Measurements from ENCODE around the gene ABLIM2.

Gene ABLIM2

GRCh38 chr4:8135666-8136065 is 22.9 kb downstream of the ABLIM2 start:
- peak; percentile 78 for DNase-seq

- no peak for DNase-seq
Observed at GRCh38 chr4:8133897-8134563, 24.6 kb downstream of the ABLIM2 start.

GRCh38 chr4:8132947-8133705 is 25.5 kb downstream of the ABLIM2 start:
- no peak for DNase-seq

GRCh38 chr4:8132400-8132799 is 26.2 kb downstream of the ABLIM2 start:
- no peak for DNase-seq

GRCh38 chr4:8131826-8132225 is 26.8 kb downstream of the ABLIM2 start:
- DNase-seq = no peak

- DNase-seq = no peak
Observed at GRCh38 chr4:8131210-8131609, 27.4 kb downstream of the ABLIM2 start.

- DNase-seq = no peak
Observed at GRCh38 chr4:8130346-8131066, 28.1 kb downstream of the ABLIM2 start.

GRCh38 chr4:8129785-8130184 is 28.8 kb downstream of the ABLIM2 start:
- no peak for DNase-seq

- DNase-seq = no peak
Observed at GRCh38 chr4:8129136-8129535, 29.5 kb downstream of the ABLIM2 start.

- DNase-seq = no peak
Observed at GRCh38 chr4:8128100-8128856, 30.3 kb downstream of the ABLIM2 start.

GRCh38 chr4:8127051-8127826 is 31.4 kb downstream of the ABLIM2 start:
- DNase-seq = no peak

GRCh38 chr4:8126523-8126922 is 32.1 kb downstream of the ABLIM2 start:
- no peak for DNase-seq

- DNase-seq = no peak
Observed at GRCh38 chr4:8125526-8126056, 33.0 kb downstream of the ABLIM2 start.

GRCh38 chr4:8123870-8124269 is 34.7 kb downstream of the ABLIM2 start:
- DNase-seq = no peak

GRCh38 chr4:8123389-8123788 is 35.2 kb downstream of the ABLIM2 start:
- no peak for DNase-seq

GRCh38 chr4:8122746-8123145 is 35.9 kb downstream of the ABLIM2 start:
- no peak for DNase-seq

GRCh38 chr4:8121292-8122015 is 37.2 kb downstream of the ABLIM2 start:
- DNase-seq = no peak

GRCh38 chr4:8120501-8120900 is 38.1 kb downstream of the ABLIM2 start:
- no peak for DNase-seq

GRCh38 chr4:8119877-8120276 is 38.7 kb downstream of the ABLIM2 start:
- DNase-seq = no peak

GRCh38 chr4:8118531-8118930 is 40.1 kb downstream of the ABLIM2 start:
- no peak for DNase-seq

GRCh38 chr4:8118035-8118434 is 40.6 kb downstream of the ABLIM2 start:
- no peak for DNase-seq
